ENCODE results near the gene GARRE1.
"Not testable (repeated sequence)": the region's sequence is repeated elsewhere in the genome, so short reads cannot be mapped to it uniquely, and the experiment has no call there.

GARRE1 gene

DNA sequence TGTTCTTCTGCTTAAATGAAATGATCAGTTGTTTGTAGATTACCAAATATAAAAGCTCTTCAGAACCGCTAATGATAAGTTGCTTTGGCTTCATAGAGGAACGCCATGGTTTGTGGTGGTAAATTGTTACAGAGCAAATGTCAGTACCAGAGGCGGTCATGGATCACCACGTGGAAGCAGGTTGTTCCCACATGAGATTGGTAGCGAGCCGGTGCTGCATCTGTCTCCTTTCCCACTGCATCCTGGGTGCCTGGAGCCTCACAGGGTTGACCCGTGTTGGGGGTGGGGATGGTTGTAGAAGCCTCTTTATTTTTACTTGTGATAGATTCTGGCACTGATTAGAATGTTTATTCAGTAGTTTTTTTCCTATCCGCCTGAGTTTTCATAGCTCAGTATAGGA is 14.7 kb downstream of the GARRE1 start:
- Histone ChIP-seq H3K4me1 (ENCODE audit: control insufficient read depth, insufficient read depth, low read length) (peaks cover 10% of the 10 kb centered on the region), H3K9ac (ENCODE audit: low read depth, low read length) (no peak overlapping the region), H3K9me3 (ENCODE audit: control insufficient read depth, insufficient read depth, low read length) (no peaks in the 10 kb centered on the region), H3K4me3 (ENCODE audit: low read depth, low read length) (no peak overlapping the region), H3K27me3 (ENCODE audit: control insufficient read depth, insufficient read depth, low read length) (no peaks in the 10 kb centered on the region), H3K36me3 (ENCODE audit: control insufficient read depth, insufficient read depth, low read length) (no peaks in the 10 kb centered on the region)

DNA sequence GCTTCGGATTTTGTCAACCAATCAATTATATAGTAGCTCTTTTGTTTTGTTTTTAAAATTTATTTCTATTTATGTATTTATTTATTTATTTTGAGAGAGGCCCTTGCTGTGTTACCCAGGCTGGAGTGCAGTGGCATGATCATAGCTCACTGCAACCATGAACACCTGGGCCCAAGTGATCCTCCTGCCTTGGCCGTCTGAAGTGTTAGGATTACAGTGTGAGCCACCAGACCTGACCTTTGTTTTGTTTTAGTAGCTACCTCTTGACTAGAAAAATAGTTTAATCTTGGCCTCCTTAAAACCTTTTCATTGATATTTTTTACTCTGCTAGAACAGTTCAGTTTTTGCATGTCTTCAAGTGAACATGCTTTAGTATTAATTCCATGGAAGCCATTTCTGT is 15.1 kb downstream of the GARRE1 start:
- Histone ChIP-seq H3K4me3 (ENCODE audit: low read depth, low read length) (no peak overlapping the region), H3K4me1 (ENCODE audit: control insufficient read depth, insufficient read depth, low read length) (peaks cover 10% of the 10 kb centered on the region), H3K9ac (ENCODE audit: low read depth, low read length) (peak overlapping the region; percentile 66)

DNA sequence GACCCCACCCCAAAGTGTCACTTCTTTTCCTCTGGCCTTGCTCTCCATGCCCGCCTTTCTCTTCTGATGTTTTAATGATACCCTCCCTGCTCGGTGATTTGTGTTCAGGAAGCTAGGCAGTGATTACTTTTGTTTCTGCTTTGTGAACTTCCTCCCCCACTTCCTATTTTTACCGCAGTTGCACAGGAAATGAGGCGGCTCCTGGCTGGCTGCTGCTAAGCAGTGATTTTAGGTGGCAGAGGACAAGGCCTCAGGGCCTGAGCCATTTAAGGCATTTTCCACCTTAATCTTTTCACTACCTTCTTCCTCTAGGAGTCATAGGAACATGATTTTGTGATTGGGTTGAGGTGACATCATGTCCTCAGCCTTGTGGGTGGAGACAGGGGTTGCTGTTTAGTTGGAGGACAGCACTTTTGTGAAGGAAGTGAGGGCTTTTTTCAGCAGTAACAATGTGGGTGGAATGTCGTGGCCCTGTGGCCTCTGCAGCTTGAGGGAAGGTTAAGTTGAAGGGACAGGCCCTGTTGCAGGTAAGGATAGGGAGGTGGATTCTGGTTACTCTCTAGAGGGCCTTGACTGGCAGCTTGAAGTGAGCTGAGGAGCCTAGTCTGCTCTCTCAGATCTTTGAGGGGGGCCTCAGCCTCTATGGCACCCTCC is 15.7 kb downstream of the GARRE1 start:
- Histone ChIP-seq H3K9me3 (ENCODE audit: control insufficient read depth, insufficient read depth, low read length) (no peaks in the 10 kb centered on the region), H3K9ac (ENCODE audit: low read depth, low read length) (peak overlapping the region; percentile 66), H3K4me3 (ENCODE audit: low read depth, low read length) (no peak overlapping the region), H3K4me1 (ENCODE audit: control insufficient read depth, insufficient read depth, low read length) (peaks cover 10% of the 10 kb centered on the region), H3K27me3 (ENCODE audit: control insufficient read depth, insufficient read depth, low read length) (no peaks in the 10 kb centered on the region), H3K36me3 (ENCODE audit: control insufficient read depth, insufficient read depth, low read length) (no peaks in the 10 kb centered on the region)

More for the DNA sequence above, 15.1 kb downstream of the GARRE1 start:
- H3K27me3 ChIP-seq (ENCODE audit: control insufficient read depth, insufficient read depth, low read length) = no peaks in the 10 kb centered on the region
- H3K9me3 ChIP-seq (ENCODE audit: control insufficient read depth, insufficient read depth, low read length) = no peaks in the 10 kb centered on the region
- H3K36me3 ChIP-seq (ENCODE audit: control insufficient read depth, insufficient read depth, low read length) = no peaks in the 10 kb centered on the region

DNA sequence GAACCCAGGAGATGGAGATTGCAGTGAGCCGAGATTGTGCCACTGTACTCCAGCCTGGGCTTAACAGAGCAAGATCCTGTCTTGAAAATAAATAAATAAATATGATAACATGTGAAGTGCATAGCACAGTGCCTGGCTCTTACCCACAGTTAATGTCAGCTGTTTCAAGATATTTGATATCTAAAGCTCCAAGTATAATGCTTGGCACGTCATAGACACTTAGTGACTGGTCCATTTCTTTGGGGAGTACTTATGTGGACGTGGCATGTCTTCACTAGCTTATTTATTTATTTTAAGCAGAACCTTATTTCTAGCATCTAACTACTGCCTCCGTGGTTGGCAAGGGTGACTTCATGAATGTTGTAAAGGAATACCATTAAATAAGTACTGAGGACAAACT is 18.8 kb downstream of the GARRE1 start:
- Histone ChIP-seq H3K4me1 (ENCODE audit: control insufficient read depth, insufficient read depth, low read length) (peaks cover 7% of the 10 kb centered on the region), H3K9ac (ENCODE audit: low read depth, low read length) (no peak overlapping the region), H3K27me3 (ENCODE audit: control insufficient read depth, insufficient read depth, low read length) (no peaks in the 10 kb centered on the region), H3K4me3 (ENCODE audit: low read depth, low read length) (no peak overlapping the region), H3K36me3 (ENCODE audit: control insufficient read depth, insufficient read depth, low read length) (no peaks in the 10 kb centered on the region), H3K9me3 (ENCODE audit: control insufficient read depth, insufficient read depth, low read length) (no peaks in the 10 kb centered on the region)

DNA sequence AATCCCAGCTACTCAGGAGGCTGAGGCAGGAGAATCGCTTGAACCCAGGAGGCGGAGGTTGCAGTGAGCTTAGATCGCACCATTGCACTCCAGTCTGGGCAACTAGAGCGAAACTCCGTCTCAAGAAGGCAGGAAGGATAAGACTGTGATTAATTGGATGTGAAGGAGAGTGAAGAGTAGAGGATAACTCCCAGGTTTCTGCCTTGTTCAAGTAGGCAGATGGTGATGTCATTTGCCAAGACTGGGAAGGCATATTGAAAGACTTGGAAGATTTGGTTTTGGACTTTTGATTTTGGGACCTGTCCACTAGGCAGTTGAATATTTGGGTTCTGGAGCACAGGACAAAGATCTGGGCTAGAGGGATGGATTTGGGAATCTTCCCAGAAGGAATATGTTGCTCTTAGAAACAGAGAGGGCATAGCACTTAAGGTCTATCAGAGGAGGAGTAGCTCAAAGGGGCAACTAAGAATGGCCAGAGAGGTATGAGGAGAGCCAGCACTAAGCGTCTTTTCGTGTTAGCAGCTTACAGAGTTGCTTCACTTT is 20.0 kb downstream of the GARRE1 start:
- no peaks in the 10 kb centered on the region for H3K36me3 ChIP-seq (ENCODE audit: control insufficient read depth, insufficient read depth, low read length)
- H3K4me3 ChIP-seq (ENCODE audit: low read depth, low read length) = no peak overlapping the region
- no peaks in the 10 kb centered on the region for H3K9me3 ChIP-seq (ENCODE audit: control insufficient read depth, insufficient read depth, low read length)
- H3K4me1 ChIP-seq (ENCODE audit: control insufficient read depth, insufficient read depth, low read length) = peaks cover 7% of the 10 kb centered on the region
- no peaks in the 10 kb centered on the region for H3K27me3 ChIP-seq (ENCODE audit: control insufficient read depth, insufficient read depth, low read length)
- no peak overlapping the region for H3K9ac ChIP-seq (ENCODE audit: low read depth, low read length)

DNA sequence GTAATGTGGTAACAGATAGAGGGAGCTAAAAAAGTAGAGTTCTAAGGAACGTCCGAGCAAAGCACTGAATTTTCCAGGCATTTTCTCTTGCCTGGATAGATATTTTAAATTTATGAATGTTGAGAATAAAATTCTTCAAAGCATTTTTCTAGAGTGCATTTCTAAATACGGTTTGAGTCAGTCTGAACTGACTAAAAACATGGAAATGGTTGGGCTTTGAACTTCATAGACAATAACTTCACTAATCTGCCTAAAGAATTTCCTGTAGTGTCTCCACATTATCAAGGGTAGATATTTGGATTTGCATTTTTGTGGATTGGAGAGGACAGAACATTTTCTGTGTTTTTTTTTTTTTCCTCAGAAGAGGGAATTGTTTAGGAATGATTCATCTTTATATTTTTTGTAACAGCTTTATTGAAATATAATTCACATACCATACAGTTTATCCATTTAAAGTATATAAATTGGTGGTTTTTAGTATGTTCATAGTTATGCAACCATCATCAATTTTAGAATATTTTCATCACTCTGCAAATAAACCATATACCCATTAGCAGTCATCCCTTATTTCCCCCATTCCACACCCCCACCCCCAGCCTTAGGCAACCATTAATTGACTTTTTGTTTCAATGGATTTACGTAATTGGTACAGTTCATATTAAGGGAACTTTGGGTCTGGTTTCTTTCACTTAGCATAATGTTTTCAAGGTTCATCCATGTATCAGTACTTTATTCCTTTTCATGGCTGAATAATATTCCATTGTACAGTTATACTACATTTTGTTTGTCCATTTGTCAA is 20.7 kb downstream of the GARRE1 start:
- H3K9me3 ChIP-seq (ENCODE audit: control insufficient read depth, insufficient read depth, low read length) = no peaks in the 10 kb centered on the region
- H3K27me3 ChIP-seq (ENCODE audit: control insufficient read depth, insufficient read depth, low read length) = no peaks in the 10 kb centered on the region
- peaks cover 4% of the 10 kb centered on the region for H3K4me1 ChIP-seq (ENCODE audit: control insufficient read depth, insufficient read depth, low read length)
- H3K9ac ChIP-seq (ENCODE audit: low read depth, low read length) = no peak overlapping the region
- H3K4me3 ChIP-seq (ENCODE audit: low read depth, low read length) = no peak overlapping the region
- no peaks in the 10 kb centered on the region for H3K36me3 ChIP-seq (ENCODE audit: control insufficient read depth, insufficient read depth, low read length)

DNA sequence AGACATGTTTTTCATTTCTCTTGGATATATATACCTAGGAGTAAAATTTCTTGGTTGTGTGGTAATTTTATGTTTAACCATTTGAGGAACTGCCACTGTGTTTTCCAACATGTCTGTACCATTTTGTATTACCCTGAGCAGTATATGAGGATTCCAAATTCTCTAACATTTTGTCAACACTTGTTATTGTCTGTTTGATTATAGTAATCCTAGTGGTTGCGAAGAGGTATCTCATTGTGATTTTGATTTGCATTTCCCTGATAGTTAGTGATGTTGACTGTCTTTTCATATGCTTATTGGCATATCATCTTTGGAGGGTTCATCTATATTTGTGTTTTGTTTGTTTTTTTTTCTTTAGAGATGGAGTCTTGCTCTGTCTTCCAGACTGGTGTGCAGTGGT is 21.4 kb downstream of the GARRE1 start:
- Histone ChIP-seq H3K27me3 (ENCODE audit: control insufficient read depth, insufficient read depth, low read length) (no peaks in the 10 kb centered on the region), H3K9me3 (ENCODE audit: control insufficient read depth, insufficient read depth, low read length) (no peaks in the 10 kb centered on the region), H3K4me3 (ENCODE audit: low read depth, low read length) (no peak overlapping the region), H3K9ac (ENCODE audit: low read depth, low read length) (no peak overlapping the region), H3K36me3 (ENCODE audit: control insufficient read depth, insufficient read depth, low read length) (no peaks in the 10 kb centered on the region), H3K4me1 (ENCODE audit: control insufficient read depth, insufficient read depth, low read length) (no peaks in the 10 kb centered on the region)

DNA sequence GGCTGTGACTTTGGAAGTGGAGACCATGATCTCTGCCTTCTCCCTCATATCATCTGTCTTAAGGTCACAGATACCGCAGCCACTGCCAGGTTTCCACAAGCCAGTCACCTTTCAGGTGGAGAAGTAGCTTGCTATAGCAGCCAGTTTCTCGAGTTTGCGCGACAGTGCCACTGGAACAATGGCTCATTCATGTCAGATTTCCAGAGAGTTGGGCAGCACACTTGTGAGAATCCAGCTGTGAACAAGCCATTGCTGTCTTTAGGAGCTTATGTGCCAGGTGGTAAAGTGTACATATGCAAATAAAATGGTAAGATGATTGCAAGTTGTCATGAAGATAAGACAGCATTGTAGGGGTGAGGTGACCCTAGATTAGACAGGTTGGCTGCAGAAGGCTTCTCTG is 22.3 kb downstream of the GARRE1 start:
- Histone ChIP-seq H3K9me3 (ENCODE audit: control insufficient read depth, insufficient read depth, low read length) (no peaks in the 10 kb centered on the region), H3K36me3 (ENCODE audit: control insufficient read depth, insufficient read depth, low read length) (no peaks in the 10 kb centered on the region), H3K9ac (ENCODE audit: low read depth, low read length) (no peak overlapping the region), H3K27me3 (ENCODE audit: control insufficient read depth, insufficient read depth, low read length) (no peaks in the 10 kb centered on the region), H3K4me1 (ENCODE audit: control insufficient read depth, insufficient read depth, low read length) (no peaks in the 10 kb centered on the region), H3K4me3 (ENCODE audit: low read depth, low read length) (no peak overlapping the region)

DNA sequence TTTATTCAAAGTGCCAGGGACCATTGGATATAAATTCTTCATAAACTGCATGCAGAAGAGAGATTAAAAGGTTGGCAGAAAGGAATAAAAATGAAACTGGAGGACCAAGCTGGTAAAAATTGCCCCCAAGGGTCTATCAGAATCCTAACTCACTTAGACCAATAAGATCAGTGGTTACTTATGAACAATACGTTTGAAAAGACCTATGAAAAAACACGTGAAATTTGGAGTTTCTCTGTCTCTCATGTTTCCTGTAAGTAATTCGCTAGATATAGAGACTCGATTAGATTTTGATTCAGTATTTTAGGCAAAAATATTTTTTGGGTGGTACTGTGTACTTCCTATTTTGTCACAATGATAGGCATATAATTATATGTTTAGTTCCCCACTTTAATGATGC is 22.9 kb downstream of the GARRE1 start:
- H3K4me1 ChIP-seq (ENCODE audit: control insufficient read depth, insufficient read depth, low read length) = no peaks in the 10 kb centered on the region
- no peaks in the 10 kb centered on the region for H3K9me3 ChIP-seq (ENCODE audit: control insufficient read depth, insufficient read depth, low read length)
- H3K9ac ChIP-seq (ENCODE audit: low read depth, low read length) = no peak overlapping the region
- H3K27me3 ChIP-seq (ENCODE audit: control insufficient read depth, insufficient read depth, low read length) = no peaks in the 10 kb centered on the region
- H3K4me3 ChIP-seq (ENCODE audit: low read depth, low read length) = no peak overlapping the region
- no peaks in the 10 kb centered on the region for H3K36me3 ChIP-seq (ENCODE audit: control insufficient read depth, insufficient read depth, low read length)

DNA sequence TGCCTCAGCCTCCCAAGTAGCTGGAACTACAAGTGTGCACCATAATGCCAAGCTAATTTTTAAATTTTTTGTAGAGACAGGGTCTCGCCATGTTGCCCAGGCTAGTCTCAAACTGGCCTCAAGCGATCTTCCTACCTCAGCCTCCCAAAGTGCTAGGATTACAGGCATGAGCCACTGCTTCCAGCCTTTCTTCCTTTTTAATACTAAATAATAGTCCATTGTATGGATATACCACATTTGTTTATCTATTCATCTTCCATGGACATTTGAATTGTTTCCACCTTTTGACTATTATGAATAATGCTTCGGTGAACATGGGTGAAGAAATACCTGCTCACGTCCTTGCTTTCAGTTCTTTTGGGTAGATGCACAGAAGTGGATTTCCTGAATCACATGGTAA is 24.4 kb downstream of the GARRE1 start:
- no peaks in the 10 kb centered on the region for H3K9me3 ChIP-seq (ENCODE audit: control insufficient read depth, insufficient read depth, low read length)
- H3K9ac ChIP-seq (ENCODE audit: low read depth, low read length) = no peak overlapping the region
- no peaks in the 10 kb centered on the region for H3K36me3 ChIP-seq (ENCODE audit: control insufficient read depth, insufficient read depth, low read length)
- H3K27me3 ChIP-seq (ENCODE audit: control insufficient read depth, insufficient read depth, low read length) = no peaks in the 10 kb centered on the region
- no peak overlapping the region for H3K4me3 ChIP-seq (ENCODE audit: low read depth, low read length)
- H3K4me1 ChIP-seq (ENCODE audit: control insufficient read depth, insufficient read depth, low read length) = no peaks in the 10 kb centered on the region

DNA sequence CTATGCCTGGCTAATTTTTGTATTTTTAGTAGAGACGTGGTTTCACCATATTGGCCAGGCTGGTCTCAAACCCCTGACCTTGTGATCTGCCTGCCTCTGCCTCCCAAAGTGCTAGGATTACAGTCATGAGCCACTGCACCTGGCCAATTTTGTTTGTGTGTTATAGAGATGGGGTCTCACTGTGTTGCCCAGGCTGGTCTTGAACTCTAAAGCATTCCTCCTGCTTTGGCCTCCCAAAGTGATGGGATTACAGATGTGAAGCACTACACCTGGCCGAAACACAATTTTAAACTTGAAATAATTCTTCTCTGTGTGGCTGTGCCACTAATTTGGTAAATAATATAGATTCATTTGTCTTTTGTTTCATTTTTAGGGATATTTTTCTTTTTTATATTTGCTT is 27.1 kb downstream of the GARRE1 start:
- not testable (repeated sequence) for H3K9me3 ChIP-seq (ENCODE audit: control insufficient read depth, insufficient read depth, low read length); H3K4me1 ChIP-seq (ENCODE audit: control insufficient read depth, insufficient read depth, low read length); H3K9ac ChIP-seq (ENCODE audit: low read depth, low read length); H3K27me3 ChIP-seq (ENCODE audit: control insufficient read depth, insufficient read depth, low read length); H3K36me3 ChIP-seq (ENCODE audit: control insufficient read depth, insufficient read depth, low read length); H3K4me3 ChIP-seq (ENCODE audit: low read depth, low read length)
